Measurements from ENCODE around the gene FAM25A. TPM values are rescaled to one million over a fixed set of nuclear protein-coding genes. Genes with fewer than 3 reads are reported as not detected.

FAM25A gene
- 0.56 TPM in 1 of 5 replicates, not detected in the others for total RNA-seq (2022; extraction: Qiagen RNA extraction)

DNA sequence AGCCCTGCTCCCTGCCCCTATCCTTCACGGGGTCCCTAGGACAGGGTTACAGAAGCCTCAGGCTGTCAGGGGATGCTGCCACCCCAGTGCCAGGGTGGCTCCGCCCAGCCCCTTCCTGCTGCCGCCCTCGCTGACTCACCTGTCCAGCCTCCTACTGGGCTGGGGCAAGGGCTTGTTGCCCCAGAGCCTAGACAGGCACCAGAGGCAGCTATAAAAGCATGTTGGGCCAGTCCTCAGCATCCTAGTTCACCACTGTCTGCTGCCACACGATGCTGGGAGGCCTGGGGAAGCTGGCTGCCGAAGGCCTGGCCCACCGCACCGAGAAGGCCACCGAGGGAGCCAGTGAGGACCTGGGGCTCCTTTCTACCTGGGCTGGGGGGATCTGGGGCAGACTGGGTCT is at the start of gene FAM25A:
TSS of gene FAM25A (plus strand) at position 239 of the 400 bp plus-strand sequence. CDS start at position 270, 31 bp downstream.

Other genes starting within 250 kb of the FAM25A start
- 0.58 to 1.5 TPM (median 0.73 TPM) in 5 replicates for gene MMRN2, start 62.7 kb upstream of the FAM25A start, total RNA-seq (2022; extraction: Qiagen RNA extraction)
- gene SNCG, start 61.7 kb upstream of the FAM25A start, total RNA-seq (2022; extraction: Qiagen RNA extraction) = 11.4 to 14.9 TPM (median 13.3 TPM) in 5 replicates
- gene ADIRF, start 51.8 kb upstream of the FAM25A start, total RNA-seq (2022; extraction: Qiagen RNA extraction) = not detected in 5 replicates
- 82.8 to 98.9 TPM (median 94.6 TPM) in 5 replicates for gene GLUD1, start 74.5 kb downstream of the FAM25A start, total RNA-seq (2022; extraction: Qiagen RNA extraction)
- gene SHLD2, start 74.9 kb downstream of the FAM25A start, total RNA-seq (2022; extraction: Qiagen RNA extraction) = 22.3 to 29.5 TPM (median 23.6 TPM) in 5 replicates
- 0.03 to 0.14 TPM (median 0.09 TPM) in 5 replicates for gene NUTM2A, start 205.2 kb downstream of the FAM25A start, total RNA-seq (2022; extraction: Qiagen RNA extraction)

All from A549 treated with CORT108297 at 1 μM for 4 hours (cell line).